DMS153 (cell line): Measurements from ENCODE around the gene OGFOD2.

Experiments
- DNase-seq: peaks from one replicate; lab custom pipeline; 2025; lab: John Stamatoyannopoulos, UW

The OGFOD2 gene

DNA sequence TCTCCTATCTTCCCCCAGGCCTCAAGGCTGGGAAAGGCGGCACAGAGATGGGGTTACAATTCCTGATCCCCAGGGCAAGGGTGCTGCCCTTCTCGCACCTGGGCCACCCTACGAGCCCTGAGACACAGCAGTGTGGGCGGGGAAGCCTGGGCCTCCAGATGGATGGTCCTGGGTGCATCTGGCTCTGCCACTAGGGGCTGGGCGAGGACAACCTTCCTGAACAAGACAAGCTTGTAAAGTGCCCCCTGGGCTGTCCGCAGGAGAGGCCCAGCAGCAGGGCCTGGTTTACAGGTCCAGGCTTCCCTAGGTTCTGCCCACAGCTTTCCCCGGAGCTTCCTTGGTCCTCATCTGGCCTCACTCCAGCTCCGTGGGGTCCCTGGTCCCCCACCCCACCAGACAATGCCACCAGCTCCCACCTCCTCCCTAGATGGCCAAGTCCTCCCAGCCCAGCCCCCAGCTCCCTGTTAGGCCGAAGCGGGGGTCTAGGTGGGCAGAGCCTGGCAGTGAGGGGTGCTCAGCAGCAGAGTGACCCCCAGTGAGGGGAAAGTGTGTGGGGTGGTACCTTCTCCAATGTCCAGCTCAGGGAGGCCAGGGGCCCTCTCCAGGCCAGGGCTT, 14.3 kb downstream of the OGFOD2 start:
- no peak for DNase-seq

DNA sequence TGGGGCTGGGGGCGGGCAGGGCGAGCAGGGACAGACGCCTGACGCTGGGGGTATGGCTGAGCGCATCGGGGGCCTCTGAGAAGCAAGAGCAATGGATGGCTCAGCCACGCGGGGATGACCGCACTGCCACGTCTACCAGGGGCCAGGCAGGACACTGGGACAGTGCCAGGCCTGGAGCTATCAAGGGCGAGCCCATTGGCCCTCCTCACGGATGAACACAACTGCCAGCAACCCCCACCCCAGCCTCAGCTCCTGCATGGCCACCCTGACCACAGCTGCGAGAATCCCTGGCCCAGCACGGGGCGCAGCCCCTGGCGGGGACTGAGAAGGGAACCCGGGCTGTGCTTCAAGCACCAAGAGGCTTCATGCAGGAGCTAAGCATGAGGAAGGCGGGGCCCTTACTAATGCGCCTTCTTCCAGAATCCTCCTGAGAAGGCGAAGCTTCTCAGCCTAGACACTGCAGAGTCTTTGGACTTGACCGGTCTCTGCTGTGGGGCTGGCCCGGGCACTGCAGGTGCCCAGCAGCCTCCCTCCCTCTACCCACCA, 14.9 kb downstream of the OGFOD2 start:
- no peak for DNase-seq

DNA sequence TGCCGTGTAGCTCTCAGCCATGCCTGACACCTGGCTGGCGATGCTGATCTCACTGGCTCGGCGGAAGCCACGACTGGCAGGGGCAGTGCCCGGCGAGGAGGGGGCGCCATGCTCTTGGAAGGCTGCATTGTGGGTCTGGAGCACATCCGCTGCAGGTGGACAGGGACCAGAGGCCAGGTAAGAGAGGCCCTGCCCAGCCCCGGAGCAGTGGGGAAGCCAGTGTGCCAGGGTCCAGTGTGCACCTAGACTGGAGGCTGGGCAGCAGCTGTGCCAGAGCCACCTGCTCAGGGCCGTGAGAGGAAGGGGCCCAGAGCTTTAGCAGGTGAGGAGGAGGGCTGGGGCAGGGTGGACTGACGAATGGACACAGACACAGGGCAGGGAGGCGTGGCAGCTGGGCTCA, 15.5 kb downstream of the OGFOD2 start:
- DNase-seq: no peak

DNA sequence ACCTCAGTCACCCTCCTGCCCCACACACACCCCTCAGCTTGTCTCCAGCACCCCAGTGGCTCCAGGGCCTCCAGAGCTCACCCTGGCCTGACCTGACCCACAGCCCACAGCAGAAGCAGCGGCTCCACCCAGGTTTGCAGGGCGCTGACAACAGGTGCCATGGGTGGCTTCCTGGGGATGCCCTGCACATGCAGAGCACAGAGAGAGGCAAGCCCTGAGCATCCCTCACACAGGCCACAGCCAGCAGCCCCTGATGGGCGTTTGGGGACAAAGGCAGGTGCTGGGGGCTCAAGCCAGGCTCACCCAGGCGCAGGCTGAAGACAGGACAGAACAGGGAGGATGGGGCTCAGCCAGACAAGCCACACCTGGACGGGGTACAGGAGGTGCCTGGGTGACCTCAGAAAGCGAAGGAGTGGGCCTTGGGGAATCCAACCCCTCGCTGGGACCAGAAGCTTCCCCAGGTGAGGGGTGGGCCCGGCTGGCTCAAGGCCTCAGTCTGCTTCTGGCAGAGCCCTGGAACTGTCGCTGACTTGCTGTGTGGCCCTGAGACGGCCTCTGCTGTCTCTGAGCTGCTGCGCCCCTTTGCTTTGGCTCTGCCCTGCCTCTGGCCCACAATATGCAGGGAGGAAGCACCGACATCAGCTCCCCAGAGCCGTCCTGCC, 16.0 kb downstream of the OGFOD2 start:
- no peak for DNase-seq

DNA sequence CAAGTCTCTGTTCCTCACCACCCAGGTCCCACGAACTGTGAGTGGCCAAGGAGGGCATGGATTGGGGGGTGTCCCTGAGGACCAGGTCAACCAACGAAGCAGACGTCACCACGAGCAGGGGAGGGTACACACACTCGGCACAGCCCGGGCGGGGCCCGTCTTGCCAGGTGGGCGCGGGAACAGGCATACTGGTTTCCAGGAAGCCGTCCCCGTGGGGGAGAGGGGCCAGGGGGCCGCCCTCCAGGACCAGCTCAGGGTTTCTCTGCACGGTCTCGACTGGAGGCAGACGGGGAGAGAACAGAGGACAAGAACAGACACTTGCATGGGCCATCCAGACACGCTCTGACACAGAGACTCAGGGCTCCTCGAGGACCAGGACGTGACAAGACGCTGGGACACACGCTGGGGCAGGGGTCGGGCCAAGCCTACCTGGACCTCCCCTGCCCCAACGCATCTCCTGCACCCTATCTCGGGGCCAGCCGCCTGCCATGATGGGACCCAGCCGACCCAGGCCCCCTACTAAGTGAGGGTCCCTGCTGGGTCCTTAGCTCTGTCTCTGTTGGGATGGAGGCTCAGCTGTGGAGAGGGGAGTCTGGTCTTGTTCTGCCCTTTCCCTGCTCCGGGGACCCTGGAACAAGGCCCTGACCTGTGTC, 16.7 kb downstream of the OGFOD2 start:
- no peak for DNase-seq

DNA sequence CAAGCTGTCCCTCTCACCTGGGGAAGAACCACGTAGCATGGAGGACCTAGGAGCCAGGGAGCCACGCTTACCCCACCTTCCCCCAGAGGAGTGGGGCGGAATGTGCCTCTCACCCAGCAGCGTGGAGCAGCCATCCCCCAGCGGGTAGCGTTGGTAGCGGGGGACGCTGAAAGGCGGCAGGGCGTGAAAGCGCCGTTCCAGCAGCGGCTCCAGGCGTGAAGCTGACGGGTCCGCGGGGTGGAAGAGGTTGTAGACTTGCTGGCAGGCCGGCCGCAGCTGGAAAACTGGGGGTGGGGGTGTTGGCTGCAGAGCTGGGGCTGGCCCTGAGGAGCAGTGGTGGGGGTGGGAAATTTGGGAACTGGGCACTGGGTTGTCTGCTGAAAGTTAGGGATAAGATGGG, 17.3 kb downstream of the OGFOD2 start:
- DNase-seq: no peak

DNA sequence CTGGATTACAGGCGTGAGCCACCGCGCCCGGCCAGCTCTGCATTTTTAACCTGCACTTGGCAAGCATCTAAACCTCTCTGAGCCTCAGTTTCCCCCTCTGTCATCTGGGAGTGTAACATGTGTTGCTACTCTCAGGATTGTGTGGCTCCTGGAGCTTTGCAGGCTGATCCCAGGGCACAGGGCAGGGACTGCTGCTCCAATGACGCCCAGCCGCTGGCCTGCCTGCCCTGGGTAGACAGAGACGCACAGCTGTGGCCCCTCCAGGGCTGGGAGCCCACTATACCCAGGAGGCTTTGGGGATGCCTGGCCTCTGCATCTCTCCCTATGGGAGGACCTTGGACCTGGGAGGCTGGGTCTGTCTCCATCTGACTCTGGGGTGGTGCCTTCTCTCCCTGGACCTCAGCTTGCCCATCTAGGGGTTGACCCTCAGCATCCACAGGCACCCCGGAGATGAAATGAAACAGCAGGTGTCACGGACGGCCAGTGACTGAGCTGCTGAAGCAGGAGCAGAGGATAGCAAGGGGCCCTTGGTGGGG, 19.2 kb downstream of the OGFOD2 start:
- no peak for DNase-seq

DNA sequence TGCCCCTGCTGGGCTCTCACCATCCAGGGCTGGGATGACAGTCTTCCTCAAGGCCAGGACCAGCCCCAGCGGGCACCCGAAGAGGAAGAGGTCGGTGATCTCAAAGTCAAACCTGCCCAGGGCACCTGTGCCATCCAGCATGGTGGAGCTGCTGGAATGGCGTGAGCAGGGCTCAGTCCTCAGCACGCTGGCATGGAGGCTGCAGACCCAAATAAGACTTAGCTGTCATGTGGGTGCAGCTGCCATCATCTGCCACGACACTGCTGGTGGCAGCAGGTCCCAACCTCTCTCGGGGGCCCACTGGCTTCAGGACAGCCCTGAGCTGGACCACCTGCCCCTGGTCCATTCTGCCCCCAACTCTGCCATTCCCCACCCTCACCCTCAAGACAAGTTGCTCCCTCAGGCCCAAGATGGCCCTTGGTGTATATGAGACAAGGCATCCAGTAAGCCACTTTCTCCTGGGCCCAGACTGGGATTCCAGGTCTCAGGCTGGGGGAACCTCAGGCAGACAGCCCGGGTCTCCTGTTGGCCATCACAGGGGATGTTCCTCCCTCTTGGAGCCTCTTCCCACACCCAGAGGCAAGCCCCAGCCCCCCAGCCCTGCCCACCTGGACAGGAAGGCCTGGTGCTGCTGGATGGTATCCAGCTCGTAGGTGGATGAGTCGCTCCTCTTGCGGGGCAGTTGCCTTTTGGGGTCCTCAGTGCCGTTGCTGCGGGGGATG, 19.9 kb downstream of the OGFOD2 start:
- DNase-seq: no peak

DNA sequence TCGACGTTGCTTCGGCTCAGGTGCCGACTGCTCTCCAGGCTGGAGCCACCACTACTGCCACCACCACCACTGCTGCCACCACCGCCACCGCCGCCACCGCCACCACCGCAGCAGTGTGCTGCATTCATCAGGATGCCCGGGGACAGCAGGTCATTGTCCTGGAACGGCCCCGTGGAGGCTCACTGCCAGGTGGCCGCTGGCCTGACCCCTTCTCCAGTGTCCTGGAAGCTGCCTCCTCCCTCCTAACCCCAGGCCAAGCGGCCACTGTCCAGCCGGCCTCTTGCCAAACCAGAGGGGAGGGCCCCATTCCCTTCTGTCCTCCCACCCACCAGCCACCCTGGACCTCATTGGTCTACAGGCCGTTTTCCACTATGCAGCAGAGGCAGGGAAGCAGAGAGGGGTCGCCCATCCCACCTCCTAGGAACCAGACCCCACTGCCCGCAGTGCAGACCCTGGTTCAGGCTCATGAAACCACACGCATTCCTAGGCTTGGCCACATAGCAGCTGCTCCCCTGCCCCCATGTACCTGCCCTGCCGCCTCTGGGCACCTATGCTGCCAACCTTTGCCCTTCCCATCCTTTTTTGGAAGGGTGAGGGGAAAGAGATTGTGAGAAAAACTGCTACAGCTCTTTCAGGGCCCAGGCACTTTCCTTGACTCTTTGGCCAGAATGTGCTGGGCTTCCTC, 20.6 kb downstream of the OGFOD2 start:
- no peak for DNase-seq

DNA sequence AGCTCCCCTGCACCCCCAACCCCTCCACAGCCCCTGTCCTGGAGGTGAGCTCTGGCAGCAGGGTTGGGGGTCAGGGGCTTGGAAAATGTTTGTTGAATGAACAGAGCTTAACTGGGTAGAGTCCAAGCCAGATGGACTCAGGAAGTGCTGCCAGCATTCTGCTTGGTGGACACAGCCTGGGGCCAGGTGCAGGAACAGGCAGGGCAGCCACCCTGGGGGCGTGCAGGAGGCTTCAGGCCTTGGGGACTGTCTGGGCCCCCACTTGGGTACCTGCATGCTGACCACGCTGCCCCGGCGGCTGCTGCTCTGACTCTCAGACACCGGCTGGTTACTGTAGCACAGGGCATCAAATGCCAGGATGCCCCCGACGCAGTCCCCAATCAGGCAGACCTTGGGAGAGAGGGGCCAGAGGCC, 21.2 kb downstream of the OGFOD2 start:
- DNase-seq: no peak

DNA sequence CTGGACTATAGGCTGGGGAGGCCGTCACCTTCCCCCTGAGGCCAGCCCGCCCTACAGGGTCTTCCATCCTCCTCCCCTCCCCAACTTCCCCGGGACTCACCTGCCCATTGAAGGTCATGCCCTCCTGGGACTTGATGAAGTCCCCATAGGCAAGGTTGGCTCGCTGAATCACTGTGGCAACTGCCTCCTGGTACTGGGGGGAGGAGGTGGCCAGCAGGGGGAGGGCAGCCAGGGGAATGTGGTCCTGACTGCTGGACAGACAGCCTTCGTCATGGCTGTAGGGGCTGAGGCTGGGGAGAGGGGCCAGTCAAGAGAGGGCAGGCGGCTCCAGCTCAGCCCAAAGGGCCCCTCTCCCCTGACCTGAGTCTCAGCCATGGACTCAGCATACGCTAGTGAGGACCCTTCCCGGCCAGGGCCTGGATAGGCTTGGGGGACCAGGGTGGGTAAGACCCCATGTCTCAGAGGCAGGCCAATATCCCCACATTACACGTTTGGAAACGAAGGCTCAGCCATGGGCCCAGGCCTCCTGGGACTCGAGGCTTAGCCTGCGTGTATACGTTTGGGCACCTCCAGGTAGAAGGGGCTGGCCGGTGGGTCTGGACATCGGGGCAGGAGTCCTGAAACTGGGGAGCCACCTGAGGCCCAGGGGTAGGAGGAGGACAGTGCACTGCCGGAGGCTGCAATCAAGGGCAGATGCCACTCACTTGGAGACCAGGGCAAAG, 21.7 kb downstream of the OGFOD2 start:
- DNase-seq: no peak

DNA sequence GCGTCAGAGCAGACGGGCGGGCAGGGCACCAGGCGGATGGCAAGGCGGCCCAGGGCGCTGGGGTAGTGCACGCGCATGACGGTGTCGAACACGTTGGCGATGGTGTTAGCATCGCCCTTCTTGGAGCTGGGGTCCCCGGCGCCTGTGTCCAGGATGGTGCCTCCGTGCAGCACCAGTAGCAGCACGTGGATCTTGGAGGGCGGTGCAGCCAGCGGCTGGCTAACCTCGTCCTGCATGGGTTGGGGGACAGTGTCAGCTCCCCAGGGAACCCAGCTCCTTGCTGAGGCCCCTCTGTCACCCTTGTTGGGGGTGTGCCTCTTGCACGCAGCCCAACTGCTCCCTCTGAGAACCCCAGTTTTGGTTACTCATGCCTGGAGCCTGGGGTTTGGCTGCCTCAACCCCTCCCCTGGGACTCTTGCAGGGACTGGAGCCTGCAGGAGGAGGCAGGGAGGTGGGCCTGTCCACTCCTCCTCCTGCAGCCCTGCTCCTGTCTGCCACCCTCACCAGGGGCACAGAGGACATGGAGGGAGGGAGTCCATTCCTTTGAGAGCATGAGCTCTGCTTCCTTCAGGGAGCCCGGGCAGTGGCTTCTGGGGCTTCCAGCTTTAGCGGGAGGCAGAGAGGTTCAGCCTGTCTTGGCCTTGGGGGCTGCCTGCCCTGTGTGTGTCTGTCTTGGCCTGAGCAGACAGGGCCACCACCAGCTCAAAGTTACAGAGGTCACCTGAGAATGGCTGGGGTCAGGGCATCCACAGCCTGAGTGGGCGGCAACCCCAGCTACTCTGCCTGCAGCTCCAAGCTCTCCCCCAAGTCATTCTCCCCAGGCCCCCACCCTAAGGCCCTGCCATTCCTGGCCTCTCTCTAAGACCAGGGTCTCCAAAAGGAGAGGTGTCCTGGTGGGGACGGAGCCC, 22.6 kb downstream of the OGFOD2 start:
- DNase-seq: no peak

DNA sequence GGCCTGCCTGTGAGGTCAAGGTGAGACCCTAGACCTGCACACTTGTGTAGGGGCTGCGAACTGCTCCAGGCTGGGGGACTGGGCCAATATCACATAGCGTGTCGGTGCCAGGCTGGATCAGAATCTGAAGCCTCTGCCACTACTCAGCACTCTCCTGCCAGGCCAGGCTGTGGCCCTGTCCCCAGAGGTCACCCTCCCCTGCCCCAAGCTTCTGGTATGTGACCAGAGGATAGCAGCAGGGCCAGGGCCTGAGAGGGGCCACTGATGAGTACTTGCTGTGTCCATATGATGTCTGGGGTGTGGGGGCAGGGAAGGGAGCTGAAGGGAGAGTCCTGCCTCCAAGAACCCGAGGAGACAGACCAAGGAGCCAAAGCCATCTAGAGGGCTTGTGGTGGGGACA, 23.3 kb downstream of the OGFOD2 start:
- DNase-seq: no peak

DNA sequence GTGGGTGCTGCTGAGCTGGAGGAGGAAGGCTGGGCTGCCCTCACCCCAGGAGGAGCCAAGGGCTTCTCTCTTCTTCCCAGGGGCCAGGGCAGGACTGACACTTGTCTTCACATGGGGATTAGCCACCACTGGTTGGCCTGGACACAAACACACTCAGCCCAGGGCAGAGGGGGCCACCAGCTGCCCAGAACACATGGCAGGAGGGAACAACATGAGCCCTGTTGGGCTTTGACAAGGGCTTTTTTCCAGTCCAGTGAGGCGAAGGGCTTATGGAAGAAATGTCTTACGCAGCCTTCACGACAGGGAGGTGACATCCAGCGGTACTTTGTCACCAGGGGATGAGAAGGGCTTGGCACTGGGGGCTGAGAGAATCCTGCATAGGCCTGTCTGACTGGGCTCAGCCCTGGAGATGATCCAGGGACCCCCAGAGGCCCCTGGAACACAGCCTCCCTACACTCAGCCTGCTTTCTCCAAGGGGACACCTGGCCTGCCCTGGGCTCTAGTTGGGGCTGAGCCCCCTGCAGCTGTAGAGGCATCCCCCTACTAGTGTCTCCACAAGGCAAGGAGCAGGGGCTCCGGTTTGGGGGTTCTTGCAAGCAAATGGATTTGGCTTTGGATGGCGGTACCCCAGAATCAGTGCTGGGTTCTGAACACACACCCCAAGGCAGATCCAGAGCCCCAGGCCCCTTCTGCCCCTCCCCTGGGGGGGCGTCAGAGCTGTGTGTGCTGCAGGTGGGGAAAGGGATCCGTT, 24.3 kb downstream of the OGFOD2 start:
- no peak for DNase-seq

DNA sequence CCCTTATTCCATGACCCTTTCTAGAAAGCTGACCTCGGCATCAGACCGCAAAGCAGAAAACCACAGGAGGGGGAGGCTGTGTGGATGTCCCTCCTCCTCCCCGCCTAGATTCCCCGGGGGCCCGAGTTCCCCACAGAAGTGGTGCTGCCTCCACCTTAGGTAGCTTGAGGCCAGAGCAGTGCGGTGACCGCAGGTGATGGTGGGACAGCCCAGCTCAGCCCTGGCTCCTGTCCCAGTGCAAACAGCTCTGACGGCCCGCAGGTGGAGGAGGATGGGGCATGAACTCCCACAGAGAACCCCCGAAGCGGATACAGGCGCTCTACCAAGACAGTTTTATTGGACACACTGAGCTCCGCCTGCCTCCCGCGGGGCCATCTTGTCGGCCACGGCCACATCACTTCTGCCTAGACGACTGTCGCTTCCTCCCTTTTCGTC, 25.0 kb downstream of the OGFOD2 start:
- DNase-seq: no peak

DNA sequence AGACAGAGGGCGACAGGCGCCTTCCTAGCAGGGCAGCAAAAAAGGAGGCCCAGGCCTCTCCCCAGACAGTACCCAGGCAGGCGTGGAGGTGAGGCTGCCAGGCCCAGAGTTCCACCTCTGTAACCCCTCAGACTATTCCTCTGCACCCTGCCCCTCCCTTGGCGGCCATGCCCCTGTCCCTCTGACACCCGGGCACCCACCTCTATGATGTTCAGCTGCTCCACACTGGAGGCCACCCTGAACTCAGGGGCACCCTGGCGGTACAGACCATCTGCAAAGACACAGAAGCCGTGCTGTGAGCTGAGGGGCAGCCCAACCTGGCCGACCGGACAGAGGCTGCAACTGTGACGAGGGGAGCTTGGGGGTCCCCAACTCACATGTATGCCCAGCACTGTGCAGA, 25.5 kb downstream of the OGFOD2 start:
- DNase-seq: no peak

DNA sequence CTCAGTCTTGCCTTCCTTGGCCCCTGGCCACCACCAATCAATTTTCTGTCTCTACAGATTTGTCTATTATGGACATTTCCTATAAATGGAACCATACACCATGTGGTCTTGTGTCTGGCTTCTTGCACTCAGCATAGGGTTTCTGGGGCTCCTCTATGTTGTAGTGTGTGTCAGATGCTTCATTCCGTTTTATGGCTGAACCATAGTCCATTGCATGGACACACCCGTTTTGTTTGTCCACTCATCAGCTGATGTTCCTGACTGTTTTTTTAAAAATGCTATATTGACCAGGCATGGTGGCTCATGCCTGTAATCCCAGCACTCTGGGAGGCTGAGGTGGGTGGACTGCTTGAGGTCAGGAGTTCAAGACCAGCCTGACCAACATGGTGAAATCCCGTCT, 26.4 kb downstream of the OGFOD2 start:
- DNase-seq: no peak

DNA sequence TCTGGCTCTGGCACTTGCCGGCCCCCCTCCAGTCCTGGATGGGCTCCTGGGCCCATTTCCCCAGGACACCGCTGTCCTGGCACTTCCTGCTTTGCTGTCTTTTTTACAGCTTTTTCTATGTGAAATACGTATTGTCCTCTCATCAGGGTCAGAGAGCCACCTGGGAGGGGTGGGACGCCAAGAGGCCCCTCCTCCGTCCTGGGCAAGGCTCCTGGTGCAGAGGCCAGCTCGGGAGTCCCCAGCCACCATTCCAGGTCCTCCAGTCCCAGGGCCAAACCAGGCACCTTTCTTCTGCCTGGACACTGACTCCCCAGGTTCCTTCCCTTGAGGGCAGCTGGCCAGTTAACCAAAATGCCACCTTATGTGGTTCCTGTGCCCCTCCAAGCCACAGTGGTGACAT, 28.2 kb downstream of the OGFOD2 start:
- DNase-seq: no peak

DNA sequence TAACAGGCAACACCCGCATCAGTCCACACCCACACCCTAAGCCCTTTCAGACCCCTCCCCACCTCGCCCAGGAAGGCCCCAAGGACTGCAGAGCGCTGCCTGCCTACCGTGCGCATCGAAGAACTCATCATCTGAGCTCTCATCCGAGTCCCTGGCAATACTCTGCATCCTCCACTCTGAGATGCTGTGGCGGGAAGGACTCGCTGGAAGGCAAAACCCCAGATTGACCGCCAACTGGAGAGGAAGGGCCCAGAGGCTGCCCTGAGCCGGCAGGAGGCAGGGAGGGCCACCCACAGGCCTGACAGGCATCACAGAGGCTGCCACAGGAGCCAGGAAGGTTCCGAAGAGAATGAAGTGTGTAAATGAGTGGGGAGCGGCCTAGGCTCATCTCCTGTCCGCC, 29.2 kb downstream of the OGFOD2 start:
- no peak for DNase-seq
